SK-N-SH treated with all-trans-retinoic acid at 6 μM for 48 hours (cell line): ENCODE data around the gene PRR23E.

ENCODE experiments used
- ATAC-seq: fragments of 200-7000 bp; cut with Tn5 transposase; 3 replicates; pipeline ENCODE4 v1.9.1; 2020; ENCODE audit warnings: mild to moderate bottlenecking, moderate library complexity
- ARNTL ChIP-seq: fragments of 450-650 bp; formaldehyde crosslinking; IDR thresholded peaks from 2 replicates; pipeline ENCODE4 v1.5.0; 2020; ENCODE audit warnings: low read depth, mild to moderate bottlenecking, moderate library complexity, borderline replicate concordance
- CSDC2 ChIP-seq: fragments of 250-450 bp; sonication (Bioruptor Pico); IDR thresholded peaks from 2 replicates; pipeline ENCODE4 v1.5.0; 2020; ENCODE audit warnings: mild to moderate bottlenecking, moderate library complexity
- CSRNP3 ChIP-seq: fragments of 250-450 bp; sonication (Bioruptor Pico); IDR thresholded peaks from 2 replicates; pipeline ENCODE4 v1.5.1; 2021; ENCODE audit warnings: mild to moderate bottlenecking, moderate library complexity
- ESRRG ChIP-seq: fragments of 250-450 bp; sonication (Bioruptor Pico); IDR thresholded peaks from 2 replicates; pipeline ENCODE4 v1.6.1; 2021; ENCODE audit warnings: mild to moderate bottlenecking
- GLIS3 ChIP-seq: fragments of 250-450 bp; sonication (Bioruptor Pico); IDR thresholded peaks from 2 replicates; pipeline ENCODE4 v1.5.0; 2020; ENCODE audit warnings: mild to moderate bottlenecking, moderate library complexity
- ISL1 ChIP-seq: fragments of 250-450 bp; sonication (Bioruptor Pico); IDR thresholded peaks from 2 replicates; pipeline ENCODE4 v2.1.2; 2022; ENCODE audit warnings: mild to moderate bottlenecking, moderate library complexity
- OSR1 ChIP-seq: fragments of 250-450 bp; sonication (Bioruptor Pico); IDR thresholded peaks from 2 replicates; pipeline ENCODE4 v1.8.0; 2022; ENCODE audit warnings: moderate library complexity, mild to moderate bottlenecking, inconsistent platforms
- PATZ1 ChIP-seq: fragments of 250-450 bp; sonication (Bioruptor Pico); IDR thresholded peaks from 2 replicates; pipeline ENCODE4 v1.8.0; 2020; ENCODE audit warnings: mild to moderate bottlenecking, moderate library complexity, borderline replicate concordance
- PPARA ChIP-seq: fragments of 250-450 bp; sonication (Bioruptor Pico); IDR thresholded peaks from 2 replicates; pipeline ENCODE4 v1.5.0; 2020; ENCODE audit warnings: mild to moderate bottlenecking, borderline replicate concordance
- RARB ChIP-seq: fragments of 250-450 bp; sonication (Bioruptor Pico); IDR thresholded peaks from 2 replicates; pipeline ENCODE4 v1.8.0; 2021; ENCODE audit warnings: mild to moderate bottlenecking, moderate library complexity
- SNAI2 ChIP-seq: fragments of 250-450 bp; sonication (Bioruptor Pico); IDR thresholded peaks from 2 replicates; pipeline ENCODE4 v1.5.0; 2020; ENCODE audit warnings: mild to moderate bottlenecking, moderate library complexity
- TCF4 ChIP-seq: fragments of 250-450 bp; sonication (Bioruptor Pico); IDR thresholded peaks from 2 replicates; pipeline ENCODE4 v1.8.0; 2021; ENCODE audit warnings: mild to moderate bottlenecking, moderate library complexity, borderline replicate concordance
- TOX ChIP-seq: fragments of 250-450 bp; sonication (Bioruptor Pico); IDR thresholded peaks from 2 replicates; pipeline ENCODE4 v1.8.0; 2021; ENCODE audit warnings: mild to moderate bottlenecking, moderate library complexity, borderline replicate concordance
- TSHZ2 ChIP-seq: fragments of 250-450 bp; sonication (Bioruptor Pico); IDR thresholded peaks from 2 replicates; pipeline ENCODE4 v1.5.0; 2020; ENCODE audit warnings: mild to moderate bottlenecking, moderate library complexity
- ZFP3 ChIP-seq: fragments of 250-450 bp; sonication (Bioruptor Pico); IDR thresholded peaks from 2 replicates; pipeline ENCODE4 v1.5.0; 2020; ENCODE audit warnings: mild to moderate bottlenecking, moderate library complexity
- ZFP30 ChIP-seq: fragments of 450-650 bp; formaldehyde crosslinking; IDR thresholded peaks from 2 replicates; pipeline ENCODE4 v1.5.0; 2022; ENCODE audit warnings: mild to moderate bottlenecking, moderate library complexity
- ZNF70 ChIP-seq: fragments of 450-650 bp; formaldehyde crosslinking; IDR thresholded peaks from 2 replicates; pipeline ENCODE4 v1.5.0; 2020; ENCODE audit warnings: mild to moderate bottlenecking, moderate library complexity
- ZNF8 ChIP-seq: fragments of 450-650 bp; formaldehyde crosslinking; IDR thresholded peaks from 2 replicates; pipeline ENCODE4 v1.5.0; 2020; ENCODE audit warnings: mild to moderate bottlenecking, moderate library complexity

Gene PRR23E

GRCh38 chr3:127182848-127183714, 9.8 kb upstream of the PRR23E start:
- TF ChIP-seq SNAI2 = no peak
- no peak for TF ChIP-seq GLIS3 (CRISPR knock-in tag)
- TF ChIP-seq PPARA = no peak
- TF ChIP-seq ISL1 (CRISPR knock-in tag) = no peak
- no peak for TF ChIP-seq TOX
- no peak for TF ChIP-seq TSHZ2 (CRISPR knock-in tag)
- TF ChIP-seq ESRRG = no peak
- TF ChIP-seq CSRNP3 (CRISPR knock-in tag) = no peak
- no peak for ATAC-seq

GRCh38 chr3:127183931-127184869, 8.7 kb upstream of the PRR23E start:
- TF ChIP-seq TCF4 (CRISPR knock-in tag) (no peak), PATZ1 (no peak), ZFP3 (CRISPR knock-in tag) (no peak), OSR1 (no peak), ZNF8 (CRISPR knock-in tag) (no peak), TSHZ2 (CRISPR knock-in tag) (no peak), GLIS3 (CRISPR knock-in tag) (no peak), PPARA (no peak), SNAI2 (no peak), ARNTL (CRISPR knock-in tag) (no peak), RARB (CRISPR knock-in tag) (no peak), ZNF70 (CRISPR knock-in tag) (no peak), ISL1 (CRISPR knock-in tag) (no peak)
- ATAC-seq = no peak

- no peak for TF ChIP-seq GLIS3 (CRISPR knock-in tag)
- no peak for TF ChIP-seq ZNF70 (CRISPR knock-in tag)
- no peak for TF ChIP-seq CSRNP3 (CRISPR knock-in tag)
- no peak for TF ChIP-seq ZFP30
- no peak for TF ChIP-seq CSDC2 (CRISPR knock-in tag)
- no peak for TF ChIP-seq TCF4 (CRISPR knock-in tag)
- no peak for TF ChIP-seq ZFP3 (CRISPR knock-in tag)
- TF ChIP-seq TSHZ2 (CRISPR knock-in tag) = no peak
- TF ChIP-seq, all 23 proteins: peak for 0
- no peak for ATAC-seq
These were observed 8.1 kb upstream of the PRR23E start for GRCh38 chr3:127184870-127185216.
